Retina (tissue), 1 donor: ENCODE data around the gene TRAPPC2L.
"Not testable (repeated sequence)": the region's sequence is repeated elsewhere in the genome, so short reads cannot be mapped to it uniquely, and the experiment has no call there.

Source experiments
- DNase-seq: peaks from one replicate; pipeline ENCODE4 v3.0.0-alpha.2; 2016

TRAPPC2L gene

DNA sequence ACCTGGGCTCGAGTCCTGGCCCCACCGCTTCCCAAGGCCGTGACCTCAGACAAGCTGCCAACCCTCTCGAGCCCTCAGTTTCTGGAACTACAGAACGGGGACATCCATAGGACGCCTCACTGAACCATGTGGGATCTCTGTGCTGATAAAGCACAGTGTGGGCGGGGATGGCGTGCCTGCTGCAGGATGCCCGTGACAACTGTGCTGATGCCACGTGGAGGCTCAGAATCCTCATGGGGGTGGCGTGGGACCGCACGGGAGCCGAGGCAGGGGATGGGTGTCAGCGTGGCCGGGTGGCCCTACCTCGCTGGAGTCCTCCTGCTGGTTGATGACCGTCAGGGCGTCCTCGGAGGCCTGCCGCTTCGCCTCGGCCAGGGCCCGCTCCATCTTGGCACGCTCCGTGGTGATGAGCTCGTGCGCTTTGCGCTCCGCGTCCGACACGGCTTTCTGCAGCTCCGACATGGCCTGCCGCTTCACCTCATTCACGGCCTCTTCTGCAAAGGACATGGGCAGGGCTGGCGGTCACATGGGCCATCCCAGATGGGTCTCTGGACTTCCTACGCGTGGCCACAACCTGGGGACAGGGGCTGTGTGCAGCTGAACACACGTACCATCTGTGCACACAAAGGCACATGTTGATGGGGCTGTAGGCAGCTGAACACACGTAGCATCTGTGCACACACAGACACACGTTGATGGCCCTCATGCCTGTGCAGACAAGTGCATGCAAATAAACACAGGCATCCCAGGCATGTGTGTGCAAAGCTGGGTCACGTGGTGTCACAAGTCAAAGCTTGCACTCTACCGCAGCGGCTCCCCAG, 22.2 kb downstream of the TRAPPC2L start:
- DNase-seq = no peak

DNA sequence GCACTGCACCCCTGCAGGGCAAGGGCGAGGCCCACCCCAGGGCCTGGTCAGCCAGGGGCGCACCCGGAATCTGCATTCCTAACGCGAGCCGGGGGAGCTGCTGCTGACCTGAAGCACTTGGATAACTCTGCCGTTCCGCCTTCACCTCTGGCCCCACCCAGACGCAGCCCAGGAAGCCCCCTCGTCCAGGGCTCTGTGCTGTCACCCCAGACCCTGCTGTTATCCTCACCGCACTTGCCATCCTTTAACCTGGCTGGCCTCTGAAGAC, 22.8 kb downstream of the TRAPPC2L start:
- DNase-seq = no peak

DNA sequence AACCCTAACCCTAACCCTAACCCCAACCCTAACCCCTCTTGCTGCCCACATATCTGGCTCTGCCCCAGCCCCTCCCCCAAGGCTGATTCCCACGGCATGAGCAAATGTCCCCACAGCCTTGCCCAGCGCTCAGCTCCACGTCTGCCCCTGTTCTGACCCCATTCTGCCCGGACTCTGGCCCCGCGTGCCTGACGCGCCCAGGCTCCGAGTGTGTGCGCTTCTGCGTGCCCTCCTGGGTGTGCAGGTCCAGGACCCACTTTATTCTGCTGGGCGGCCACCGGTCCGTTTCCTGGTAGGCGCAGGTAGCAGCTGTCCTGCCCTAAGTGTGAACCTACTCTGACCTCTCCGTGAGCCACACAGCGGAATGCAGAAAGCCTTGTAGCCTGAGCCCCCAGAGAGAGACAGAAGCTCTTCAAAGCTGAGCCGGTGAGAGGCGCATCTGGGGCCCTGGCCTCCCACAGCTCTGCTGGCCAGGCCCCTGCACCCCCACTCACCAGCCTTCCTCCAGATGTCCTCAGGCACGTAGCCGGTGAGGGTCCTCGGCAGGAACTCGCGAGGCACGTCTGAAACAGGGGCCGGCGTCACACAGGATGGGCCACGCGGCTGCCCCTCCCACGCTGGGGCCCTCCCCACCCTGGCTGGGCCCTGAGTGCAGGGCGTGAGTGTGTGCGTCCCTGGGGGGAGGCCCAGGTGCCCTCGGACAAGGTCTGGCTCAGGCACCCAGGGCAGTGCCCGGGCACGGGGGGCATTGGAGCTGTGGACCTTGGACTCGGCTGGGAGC, 23.5 kb downstream of the TRAPPC2L start:
- peak; percentile 66 for DNase-seq

DNA sequence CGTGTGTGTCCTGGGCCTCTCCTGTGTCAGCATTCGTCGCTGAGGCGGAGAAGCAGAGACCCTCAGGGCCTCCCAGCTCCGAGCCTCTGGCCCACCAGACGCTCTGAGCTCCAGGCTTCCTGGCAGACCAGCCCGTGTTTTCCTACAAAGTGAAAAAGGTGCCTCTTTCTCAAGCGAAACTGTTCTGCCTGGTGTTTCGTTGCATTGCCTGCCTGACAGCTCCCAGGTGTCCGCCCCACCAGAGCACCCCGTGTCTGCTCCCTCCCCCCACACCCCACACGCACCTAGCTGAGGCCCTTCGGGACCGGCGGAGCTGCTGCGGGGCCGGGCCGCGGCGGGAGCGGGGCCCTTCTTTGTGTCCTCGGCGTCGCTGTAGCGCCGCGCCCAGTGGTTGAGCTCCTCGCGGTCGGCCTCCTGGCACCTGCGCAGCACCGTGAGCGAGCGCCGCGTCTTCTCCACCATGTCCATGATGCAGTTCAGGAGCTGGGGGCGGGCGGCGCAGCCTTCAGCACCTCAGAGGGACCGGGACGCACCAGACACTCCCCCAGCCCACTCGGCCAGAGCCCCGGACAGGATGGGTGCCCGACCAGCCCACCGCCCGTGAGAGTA, 24.2 kb downstream of the TRAPPC2L start:
- DNase-seq = peak; percentile 58

DNA sequence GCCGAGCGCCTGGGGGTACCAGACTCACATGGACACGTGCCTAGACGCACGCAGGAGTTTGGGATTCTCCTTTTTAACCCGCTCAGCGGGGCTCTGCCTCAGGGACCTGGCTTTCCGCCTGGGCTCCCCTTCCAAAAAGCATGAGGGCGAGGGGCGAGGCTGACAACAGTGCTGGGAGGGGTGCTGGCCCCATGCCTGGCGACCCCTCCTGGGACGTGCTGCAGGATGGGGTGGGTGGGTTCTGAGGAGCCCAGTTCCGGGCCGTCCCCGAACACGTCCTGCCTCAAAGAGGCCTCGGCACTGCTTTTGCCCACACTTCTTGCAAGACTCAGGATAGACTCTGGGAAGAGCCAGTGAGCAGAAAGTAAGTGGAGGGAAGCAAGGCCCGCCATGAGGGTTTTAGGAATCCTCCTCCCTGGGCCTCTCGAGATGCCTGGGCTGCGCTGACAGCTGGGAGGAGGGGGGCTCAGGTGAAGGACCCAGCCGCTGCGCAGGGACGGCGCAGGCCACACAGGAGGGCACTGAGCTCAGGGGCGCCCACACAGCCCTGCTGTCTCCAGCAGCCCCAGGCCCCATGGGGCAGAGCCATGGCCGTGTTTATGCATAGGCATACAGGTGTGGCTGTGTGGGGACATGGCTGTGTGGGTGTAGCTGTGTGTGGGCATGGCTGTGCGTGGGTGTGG, 24.9 kb downstream of the TRAPPC2L start:
- no peak for DNase-seq

DNA sequence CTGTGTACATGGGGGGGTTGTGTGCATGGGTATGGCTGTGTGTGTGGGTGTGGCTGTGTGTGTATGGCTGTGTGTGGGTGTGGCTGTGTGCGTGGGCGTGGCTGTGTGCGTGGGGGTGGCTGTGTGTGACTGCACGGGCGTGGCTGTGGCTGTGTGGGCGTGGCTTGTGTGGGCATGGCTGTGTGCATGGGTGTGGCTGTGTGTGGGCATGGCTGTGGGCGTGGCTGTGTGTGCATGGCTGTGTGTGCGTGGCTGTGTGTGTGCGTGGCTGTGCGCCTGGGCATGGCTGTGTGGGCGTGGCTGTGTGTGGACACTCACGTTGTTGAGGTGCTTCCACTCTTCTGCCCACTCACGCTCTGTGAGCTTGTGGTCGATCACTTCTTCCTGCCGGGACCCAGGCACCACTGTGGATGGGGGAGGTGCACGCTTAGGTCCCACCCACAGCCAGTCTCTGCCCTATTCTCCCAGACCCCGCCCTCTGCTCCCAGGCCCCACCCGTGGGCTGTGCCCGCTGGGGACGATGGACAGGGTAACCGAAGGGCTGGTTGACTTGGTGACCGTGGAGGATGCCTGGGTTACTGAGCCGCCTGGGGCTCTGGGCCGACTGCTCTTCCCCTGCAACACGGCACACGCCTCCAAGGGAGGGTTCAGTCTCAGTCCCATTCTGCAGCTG, 25.6 kb downstream of the TRAPPC2L start:
- DNase-seq = no peak

DNA sequence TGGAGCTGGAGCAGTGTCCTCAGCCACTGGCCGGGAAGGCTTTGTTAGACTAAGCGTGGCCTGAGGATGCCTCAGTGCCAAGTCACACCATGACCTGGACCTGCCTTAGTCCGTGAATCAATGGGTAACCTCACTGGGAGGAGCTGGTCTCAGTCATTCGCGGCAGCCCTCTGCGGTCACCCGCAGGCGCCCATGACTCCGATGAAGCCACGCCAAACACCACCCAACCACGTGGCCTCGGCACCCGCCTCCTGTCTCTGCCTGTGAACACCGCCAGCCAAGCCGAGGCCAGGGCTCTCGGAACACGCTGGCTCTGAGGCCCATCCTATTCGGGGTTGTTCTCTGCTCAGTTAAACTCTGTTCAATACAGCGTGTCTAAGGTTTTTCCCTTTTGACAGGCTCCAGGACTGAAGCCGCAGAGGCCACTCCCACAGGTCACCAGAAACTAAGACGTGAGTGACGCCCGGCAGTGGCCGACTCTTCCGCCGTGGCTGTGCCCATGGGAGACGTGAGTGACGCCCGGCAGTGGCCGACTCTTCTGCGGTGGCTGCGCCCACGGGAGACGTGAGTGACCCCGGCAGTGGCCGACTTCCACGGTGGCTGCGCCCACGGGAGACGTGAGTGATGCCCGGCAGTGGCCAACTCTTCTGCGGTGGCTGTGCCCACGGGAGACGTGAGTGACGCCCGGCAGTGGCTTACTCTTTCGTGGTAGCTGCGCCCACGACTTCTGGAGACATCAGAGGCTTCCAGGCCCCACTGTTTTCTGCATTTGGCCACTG, 26.4 kb downstream of the TRAPPC2L start:
- DNase-seq = no peak

DNA sequence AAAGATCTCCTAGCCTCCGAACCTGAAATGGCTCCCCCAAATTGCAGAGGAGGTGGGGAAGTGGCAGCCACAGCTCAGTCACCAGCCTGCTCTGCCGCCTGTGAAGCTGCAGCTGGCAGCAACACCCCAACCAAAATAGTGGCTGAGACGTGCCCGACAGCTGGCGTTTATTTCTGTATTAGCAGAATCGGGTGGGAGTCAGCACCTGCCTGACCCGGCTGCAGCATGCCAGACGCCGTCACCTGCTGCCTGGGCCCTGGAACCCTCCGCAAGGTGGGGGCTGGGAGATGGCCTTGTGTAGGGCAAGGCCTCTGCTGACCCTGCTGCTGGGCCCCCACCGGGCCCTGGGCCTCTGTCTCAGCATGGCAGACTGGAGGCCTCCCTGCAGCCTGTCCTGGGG, 27.0 kb downstream of the TRAPPC2L start:
- DNase-seq = no peak

DNA sequence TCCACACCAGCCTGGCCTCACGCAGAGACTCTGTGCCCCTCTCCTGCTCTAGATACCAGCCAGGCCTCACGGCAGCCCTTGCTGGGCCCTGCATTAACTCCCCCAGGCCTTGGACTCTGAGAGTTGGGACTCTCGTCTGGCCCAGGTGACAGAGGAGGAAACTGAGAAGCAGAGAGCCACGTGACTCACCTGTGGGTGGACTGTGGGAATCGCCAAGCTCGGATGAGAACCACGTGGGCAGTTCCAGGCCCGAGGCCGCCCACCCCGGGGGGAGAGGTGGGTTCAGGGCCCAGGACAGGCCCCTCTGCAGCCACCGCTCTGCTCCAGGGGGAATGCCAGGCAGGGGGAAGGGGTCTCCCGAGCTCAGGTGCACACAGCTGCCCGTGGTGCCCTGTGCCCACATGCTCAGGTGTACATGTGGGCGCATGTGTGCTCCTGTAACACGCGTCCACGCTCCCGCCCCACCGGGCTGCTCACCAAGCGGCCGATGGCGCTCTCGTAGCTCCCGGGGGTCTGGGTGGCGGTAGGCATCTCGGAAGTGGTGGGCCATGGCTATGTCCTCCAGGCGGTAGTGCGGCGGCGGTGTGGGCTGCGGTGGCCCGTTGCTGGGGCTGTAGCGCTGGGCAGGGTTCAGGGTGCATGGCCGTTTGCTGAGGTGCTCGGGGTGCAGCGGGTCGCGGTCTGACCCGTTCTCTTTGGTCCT, 27.8 kb downstream of the TRAPPC2L start:
- no peak for DNase-seq

DNA sequence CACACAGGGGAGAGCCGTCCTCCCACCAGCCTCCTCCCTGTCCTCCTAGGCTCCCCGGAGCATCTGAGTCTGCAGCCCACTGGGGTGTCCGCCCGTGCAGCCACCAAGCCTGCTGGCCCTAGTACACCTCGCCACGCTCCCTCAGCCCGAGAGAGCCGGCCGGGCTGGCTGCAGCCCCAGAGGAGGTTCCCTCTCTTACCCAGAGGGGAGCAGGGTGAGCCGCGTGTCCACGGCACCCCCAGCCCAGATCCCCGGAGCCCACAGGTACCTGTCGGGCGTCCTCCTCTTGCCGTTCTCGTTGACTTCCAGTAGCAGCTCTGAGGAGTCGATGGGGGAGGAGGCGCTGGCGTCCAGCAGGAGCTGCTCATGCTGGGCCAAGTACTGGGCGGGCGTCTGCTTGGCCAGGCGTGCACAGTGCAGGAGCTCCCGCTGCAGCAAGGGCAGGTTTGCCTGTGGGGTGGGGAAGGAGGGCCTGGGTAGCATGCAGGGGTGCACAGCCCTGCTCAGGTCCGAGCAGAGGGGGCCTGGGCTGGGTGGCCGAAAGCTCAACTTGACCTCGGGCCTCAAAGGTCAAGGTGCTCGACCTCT, 28.9 kb downstream of the TRAPPC2L start:
- no peak for DNase-seq

DNA sequence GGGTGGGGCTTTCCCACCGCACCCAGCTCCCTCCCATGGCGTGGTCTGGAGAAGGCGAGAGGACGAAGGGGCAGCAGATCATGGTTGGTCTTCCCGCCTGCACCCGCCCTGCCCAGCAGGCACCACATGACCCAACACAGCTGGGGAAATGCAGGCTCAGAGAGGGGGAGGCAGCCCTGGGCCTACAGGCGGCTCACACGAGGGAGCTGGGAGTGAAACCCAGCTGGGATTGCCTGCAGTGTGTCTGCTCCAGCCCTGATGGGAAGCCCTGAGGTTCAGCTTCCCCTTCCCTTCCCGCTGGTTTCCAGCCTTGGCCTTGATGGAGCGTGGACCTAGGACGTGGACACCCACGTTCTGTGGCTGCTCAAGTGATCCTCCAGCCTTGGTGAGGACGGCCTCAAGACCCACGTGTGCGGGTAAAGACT, 29.5 kb downstream of the TRAPPC2L start:
- no peak for DNase-seq

DNA sequence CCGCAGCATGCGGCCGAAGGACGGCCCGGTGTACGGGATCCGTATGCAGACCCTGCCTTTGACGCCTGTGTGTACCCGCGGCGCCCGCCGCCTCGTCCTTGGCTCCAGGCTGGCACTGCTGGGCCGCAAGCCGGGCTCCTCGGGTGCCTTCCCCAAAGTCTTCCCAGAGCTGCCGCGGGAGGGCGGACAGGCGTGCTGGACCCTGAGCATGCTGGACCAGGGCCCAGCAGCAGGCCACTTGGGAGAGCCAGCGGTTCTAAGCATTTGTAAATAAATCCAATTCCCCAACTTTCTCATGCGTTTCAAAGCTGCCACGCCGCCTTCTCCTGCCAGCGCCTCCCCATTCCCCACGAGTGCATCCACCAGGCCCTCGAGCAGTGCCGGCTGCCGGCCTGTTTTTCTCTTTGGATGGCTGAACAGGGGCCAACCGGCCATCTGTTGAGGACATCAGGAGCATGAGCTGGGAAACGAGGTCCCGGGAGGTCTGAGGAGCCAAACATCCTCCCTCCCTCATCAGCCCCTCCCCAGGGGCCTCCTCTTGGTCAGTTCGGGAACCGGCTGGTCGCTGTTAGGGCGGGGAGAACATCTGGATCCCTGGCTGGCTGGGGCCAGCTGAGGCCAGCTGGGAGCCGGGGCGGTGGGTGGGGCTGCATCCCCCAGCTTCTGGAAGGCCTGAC, 30.1 kb downstream of the TRAPPC2L start:
- no peak for DNase-seq

DNA sequence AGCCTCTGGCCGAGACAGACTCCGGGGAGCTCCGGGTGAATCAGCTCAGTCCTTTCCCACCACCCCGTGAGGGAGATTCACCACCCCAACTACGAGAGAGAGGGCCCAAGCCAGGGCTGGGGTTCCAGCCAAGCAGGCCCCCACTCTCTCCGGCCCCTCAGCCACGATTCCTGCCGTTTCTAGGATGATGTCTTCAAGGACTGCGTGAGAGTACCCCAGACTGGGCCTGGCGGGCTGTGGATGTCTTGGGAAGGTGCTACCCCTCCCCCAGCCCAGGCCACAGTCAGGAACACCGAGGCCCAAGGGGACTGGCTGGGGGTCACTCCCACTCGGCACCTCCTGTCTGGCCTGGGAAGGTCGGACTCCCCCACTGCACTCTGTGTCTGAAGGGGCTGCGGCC, 31.1 kb downstream of the TRAPPC2L start:
- DNase-seq = no peak

DNA sequence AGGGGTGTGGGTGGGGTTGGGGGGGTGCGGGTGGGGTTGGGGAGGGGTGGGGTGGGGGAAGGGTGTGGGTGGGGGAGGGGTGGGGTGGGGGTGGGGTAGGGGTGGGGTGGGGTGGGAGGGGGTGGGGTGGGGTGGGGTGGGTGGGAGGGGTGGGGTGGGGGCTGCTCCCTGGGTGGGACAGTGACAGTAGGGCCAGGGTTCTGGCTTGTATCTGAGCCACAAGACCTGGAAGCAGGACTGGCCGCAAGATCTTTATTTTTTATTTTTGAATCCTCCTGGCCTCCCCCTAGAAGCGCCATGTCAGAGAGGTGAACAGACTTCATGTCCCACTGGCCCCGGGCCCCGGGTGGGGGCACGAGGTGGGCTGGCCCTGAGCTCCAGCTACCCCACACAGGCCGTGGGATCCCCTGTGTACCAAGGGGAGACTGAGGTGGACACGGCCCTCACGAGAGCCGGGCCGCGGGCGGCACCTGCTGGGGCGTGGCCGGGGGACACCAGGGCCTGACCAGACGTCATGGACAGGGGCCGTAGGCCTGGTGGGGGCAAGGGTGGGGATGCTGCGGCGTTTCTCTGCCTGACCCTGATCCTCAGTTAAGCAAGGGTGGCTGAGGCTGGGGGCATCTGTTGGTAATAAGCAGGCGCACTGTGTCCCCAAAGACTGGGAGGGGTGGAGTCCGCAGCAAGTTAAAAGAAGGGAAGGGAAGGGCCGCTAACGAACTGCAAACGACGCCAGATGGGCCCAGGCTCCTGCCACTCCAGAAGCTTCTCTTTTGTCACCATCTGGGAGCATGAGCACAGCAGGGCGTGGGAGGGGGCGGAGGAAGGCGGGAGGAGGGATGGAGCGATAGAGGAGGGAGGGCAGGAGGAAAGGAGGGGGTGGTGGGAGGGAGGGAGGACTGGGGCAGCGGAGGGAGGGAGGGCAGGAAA, 31.8 kb downstream of the TRAPPC2L start:
- DNase-seq = no peak

DNA sequence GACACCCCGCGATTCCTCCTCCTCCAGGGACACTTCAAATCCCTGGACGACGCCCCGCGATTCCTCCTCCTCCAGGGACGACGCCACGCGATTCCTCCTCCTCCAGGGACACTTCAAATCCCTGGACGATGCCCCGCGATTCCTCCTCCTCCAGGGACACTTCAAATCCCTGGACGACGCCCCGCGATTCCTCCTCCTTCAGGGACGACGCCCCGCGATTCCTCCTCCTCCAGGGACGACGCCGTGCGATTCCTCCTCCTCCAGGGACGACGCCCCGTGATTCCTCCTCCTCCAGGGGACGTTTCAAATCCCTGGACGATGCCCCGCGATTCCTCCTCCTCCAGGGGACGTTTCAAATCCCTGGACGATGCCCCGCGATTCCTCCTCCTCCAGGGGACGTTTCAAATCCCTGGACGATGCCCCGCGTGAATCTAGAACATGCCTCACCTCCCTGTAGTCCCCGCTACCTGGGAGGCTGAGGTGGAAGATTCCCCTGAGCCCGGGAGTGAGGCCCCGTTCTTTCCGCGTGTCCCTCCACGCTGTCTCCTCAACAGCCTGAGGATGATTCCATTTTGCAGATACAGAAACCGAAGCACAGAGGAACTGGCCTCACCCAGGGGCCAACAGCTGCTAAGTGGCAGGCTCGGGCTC, 32.9 kb downstream of the TRAPPC2L start:
- not testable (repeated sequence) for DNase-seq

DNA sequence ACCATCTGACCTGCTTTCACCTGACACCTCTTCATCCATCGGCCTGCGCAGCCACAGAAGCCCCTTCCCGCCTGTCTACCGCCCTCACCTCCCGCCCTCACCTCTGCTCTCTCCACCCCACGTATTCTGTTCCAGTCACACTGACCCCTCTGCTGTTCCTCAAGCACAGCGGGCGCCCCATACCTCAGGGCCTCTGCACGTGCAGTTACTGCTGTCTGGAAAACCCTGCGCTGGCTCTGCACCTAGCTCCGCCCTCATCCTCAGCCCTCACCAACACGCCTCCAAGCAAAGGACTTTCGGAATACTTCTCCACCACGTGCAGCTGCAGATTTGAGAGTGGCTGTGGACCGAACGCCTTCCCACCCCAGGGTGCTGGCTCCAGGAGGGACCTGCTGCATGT, 34.2 kb downstream of the TRAPPC2L start:
- no peak for DNase-seq

DNA sequence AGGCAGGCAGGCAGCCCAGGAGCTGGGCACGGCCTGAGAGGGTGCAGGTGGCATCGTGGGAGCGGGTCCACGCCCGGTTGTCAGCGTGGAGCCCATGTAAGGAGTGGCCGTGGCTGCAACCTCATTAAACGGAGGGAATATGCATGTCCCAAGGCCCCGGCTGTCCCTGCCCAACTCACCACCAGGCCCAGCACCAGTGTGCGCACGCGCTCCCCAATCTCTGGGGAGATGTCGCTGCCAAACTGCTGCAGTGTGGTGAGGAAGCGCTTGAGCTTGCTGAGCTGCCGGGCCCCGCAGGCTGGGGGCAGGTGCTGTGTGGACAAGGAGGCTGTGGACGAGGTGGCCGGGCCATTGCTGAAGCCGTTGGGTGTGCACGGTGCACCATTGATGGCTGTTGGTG, 35.1 kb downstream of the TRAPPC2L start:
- no peak for DNase-seq

DNA sequence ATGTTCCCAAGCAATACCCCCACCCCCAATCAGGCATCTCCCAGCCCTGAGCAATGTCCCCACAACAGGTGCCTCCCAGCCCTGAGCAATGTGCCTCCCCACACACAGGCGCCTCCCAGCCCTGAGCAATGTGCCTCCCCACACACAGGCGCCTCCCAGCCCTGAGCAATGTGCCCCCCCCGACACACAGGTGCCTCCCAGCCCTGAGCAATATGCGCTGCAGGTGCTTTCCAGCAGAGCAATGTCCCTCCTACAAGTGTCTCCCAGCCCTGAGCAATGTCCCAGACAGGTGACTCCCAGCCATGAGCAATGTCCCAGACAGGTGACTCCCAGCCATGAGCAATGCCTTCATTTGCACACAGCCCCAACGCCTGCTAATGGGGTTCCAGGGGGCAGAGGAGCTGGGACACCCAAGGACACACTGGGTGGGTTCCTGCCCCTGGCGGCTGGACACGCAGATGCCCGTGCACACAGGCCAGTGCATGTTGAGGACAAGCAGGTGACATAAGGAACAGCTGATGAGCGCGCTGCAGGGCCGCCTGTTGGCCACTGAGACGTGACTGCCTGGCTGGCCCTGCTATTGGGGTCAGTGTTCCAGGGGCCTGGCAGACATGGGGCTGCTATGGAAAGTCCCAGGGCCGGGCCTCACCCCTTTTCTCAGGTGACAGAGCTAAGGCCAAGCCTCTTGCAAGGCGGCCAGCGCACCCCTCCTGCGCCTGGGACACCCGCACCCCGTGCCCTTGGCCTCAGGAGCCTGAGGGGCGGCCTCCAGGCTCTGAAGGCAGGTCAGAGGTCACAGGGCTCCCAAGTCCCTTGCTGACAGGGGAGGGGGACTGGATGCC, 36.4 kb downstream of the TRAPPC2L start:
- no peak for DNase-seq
